ENCODE measurements around the gene GNG3.
"Not testable (repeated sequence)": the region's sequence is repeated elsewhere in the genome, so short reads cannot be mapped to it uniquely, and the experiment has no call there.

The GNG3 gene

DNA sequence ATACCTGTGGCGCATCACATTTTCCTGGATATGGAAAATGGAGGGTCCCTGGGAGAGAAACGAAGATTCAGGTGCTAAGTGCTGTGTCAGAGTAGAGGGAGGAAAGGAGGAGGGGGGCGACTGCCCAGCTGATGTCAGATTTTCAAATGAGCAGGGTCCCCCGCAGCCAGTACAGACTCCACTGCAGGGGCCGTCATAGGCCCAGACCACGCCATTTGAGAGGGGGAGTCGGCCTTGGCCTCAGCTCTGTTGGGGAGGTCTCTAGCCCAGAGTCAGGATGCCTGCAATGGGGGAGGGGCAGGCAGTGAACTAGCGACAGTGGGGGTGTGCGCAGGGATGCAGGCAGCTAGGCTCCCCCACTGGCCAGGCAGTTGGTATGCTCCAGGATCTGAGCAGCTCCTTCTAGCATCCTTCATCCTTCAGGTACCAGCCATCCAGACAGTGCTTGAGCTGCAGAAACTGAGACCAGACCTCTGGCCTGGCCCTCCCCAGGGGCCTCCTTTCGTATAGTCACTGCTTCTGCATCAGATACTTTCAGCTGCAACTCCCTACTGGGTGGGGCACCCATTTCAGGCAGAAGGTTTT is at the start of gene GNG3, which contains the start of gene BSCL2:
TSS of gene GNG3 (plus strand) at position 400 of the 585 bp plus-strand sequence. CDS start 620 bp downstream, outside the sequence.
TSS of gene BSCL2 (minus strand) at position 148 of the 585 bp plus-strand sequence. CDS start 229 bp downstream, outside the sequence.
- DNase-seq = no peak

DNA sequence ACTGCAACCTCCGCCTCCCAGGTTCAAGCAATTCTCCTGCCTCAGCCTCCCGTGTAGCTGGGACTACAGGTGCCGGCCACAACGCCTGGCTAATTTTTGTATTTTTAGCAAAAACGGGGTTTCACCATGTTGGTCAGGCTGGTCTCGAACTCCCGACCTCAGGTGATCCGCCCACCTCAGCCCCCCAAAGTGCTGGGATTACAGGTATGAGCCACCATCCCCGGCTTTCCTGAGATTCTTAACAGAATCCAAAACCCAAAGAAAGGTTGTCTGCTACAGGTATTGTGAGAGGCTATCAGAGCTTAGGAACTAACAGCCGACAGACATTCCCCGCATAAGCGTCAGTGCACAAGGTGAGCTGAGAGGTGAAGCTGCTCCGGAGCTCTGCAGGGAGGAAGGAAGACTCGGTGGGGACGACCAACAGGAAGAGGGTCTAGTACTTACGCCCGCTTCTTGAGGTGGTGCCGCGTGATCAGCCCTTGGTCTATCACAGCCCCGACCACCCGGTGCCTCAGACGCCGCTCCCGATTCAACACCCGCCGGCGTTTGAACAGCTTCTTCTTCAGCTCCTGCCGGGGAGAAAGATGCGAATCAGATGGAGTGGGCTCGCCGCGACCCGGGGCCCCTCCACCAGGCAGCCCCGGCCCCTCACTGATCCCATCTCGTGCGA is 42.9 kb upstream of the GNG3 start:
- DNase-seq = peak; percentile 87

- DNase-seq = peak; percentile 98
Observed at GRCh38 chr11:62665075-62665598, 42.3 kb upstream of the GNG3 start, which contains the start of the genes C11orf98 and CSKMT. Gene C11orf98 (minus strand): TSS chr11:62665210. CDS start chr11:62665169, 41 bp downstream. Gene CSKMT (plus strand): TSS chr11:62665312. CDS start chr11:62665880, 568 bp downstream.

DNA sequence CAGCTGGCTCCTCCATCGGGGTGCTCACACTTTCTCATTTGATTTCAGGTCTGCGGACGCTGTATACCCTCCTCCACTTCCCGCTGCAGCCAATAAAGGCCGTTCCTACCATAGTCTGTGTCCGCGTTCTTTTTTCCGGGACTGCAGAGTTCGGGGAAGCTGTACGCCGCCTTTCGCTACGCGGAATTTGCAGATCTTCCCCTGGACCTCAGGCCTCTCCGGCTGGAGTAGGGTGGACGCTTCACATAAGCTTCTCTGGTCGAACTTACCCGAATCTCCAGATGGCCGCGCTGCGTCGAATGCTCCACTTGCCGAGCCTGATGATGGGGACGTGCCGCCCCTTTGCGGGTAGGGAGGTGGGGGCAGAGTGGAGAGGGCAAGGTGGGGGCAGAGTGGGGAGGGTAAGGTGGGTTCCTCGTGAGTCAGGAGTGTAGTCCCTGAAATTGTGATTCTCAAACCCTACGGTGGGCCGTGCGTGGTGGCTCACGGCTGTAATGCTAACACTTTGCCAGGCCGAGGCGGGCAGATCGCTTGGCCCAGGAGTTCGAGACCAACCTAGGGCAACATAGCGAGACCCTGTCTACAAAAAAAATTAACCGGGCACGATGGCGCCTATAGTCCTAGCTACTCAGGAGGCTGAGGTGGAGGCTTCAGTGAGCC is 41.7 kb upstream of the GNG3 start:
- DNase-seq = peak; percentile 63

GRCh38 chr11:62666259-62666926 is 41.1 kb upstream of the GNG3 start:
- no peak for DNase-seq

- DNase-seq = no peak
Observed at GRCh38 chr11:62667460-62667859, 40.0 kb upstream of the GNG3 start.

DNA sequence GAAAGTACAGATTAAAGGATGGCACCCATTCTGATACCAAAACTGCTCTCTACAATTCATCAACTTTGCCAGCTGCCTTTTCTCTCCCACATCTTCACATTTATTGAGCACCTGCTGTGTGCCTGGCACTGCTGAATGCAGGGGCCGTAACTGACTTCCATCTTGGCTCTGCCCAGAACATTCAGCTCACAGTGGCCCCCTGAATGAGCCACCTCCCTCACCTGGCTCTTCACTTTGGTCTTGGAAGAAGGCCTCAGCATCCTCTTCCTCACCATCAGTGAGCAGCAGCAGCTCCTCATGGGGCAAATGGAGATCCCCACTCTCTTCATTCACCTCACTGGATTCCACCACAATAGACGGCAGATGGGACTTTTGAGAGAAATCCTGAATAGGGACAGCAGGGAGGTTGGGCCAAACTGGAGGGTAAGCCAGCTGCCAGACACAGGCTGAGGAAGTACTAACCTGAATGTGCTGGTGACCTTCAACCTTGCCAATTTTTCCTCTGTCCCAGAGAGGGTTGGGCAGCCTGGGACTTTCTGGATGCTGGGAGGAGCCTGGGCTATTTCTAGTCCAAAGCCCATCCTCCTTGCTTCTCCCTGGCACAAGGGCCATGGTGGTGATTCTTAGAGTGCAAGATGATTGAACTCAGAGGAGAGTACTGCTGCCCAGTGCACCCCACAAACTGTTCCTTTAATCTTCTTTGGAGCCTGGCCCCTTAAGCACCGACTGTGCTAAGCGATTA is 37.9 kb upstream of the GNG3 start:
- DNase-seq = no peak

GRCh38 chr11:62671236-62671607 is 36.3 kb upstream of the GNG3 start:
- DNase-seq = peak; percentile 80

DNA sequence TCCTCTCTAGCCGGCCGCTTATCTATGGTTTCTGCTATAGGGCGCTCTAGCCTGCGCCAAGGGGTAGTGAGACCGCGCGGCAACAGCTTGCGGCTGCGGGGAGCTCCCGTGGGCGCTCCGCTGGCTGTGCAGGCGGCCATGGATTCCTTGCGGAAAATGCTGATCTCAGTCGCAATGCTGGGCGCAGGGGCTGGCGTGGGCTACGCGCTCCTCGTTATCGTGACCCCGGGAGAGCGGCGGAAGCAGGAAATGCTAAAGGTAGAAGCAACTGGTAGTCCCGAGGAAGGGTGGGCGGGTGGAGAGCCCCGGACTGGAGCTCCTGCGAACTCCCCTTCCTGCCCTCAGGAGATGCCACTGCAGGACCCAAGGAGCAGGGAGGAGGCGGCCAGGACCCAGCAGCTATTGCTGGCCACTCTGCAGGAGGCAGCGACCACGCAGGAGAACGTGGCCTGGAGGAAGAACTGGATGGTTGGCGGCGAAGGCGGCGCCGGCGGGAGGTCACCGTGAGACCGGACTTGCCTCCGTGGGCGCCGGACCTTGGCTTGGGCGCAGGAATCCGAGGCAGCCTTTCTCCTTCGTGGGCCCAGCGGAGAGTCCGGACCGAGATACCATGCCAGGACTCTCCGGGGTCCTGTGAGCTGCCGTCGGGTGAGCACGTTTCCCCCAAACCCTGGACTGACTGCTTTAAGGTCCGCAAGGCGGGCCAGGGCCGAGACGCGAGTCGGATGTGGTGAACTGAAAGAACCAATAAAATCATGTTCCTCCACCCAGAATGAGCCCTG is 35.7 kb upstream of the GNG3 start, which contains the start of the genes LBHD1 and UQCC3:
TSS of gene LBHD1 (minus strand) at position 660 of the 782 bp plus-strand sequence. CDS start 2,236 bp downstream, outside the sequence.
TSS of gene UQCC3 (plus strand) at position 66 of the 782 bp plus-strand sequence. CDS start at position 139, 73 bp downstream.
- peak; percentile 89 for DNase-seq

GRCh38 chr11:62673196-62673525 is 34.3 kb upstream of the GNG3 start:
- no peak for DNase-seq

DNA sequence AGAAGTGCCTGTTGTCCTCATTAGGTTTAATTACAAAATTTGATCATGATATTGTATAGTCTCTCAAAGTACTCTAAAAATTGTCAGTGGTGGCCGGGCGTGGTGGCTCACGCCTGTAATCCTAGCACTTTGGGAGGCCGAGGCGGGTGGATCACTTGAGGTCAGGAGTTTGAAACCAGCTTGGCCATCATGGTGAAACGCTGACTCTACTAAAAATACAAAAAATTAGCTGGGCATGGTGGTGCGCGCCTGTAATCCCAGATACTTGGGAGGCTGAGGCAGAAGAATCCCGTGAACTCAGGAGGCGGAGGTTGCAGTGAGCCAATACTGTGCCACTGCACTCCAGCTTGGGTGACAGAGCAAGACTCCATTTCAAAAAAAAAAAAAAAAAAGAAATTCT is 32.1 kb upstream of the GNG3 start:
- DNase-seq = not testable (repeated sequence)

GRCh38 chr11:62676698-62677097 is 30.8 kb upstream of the GNG3 start:
- no peak for DNase-seq

- DNase-seq = no peak
Observed at GRCh38 chr11:62677156-62677555, 30.3 kb upstream of the GNG3 start.

GRCh38 chr11:62677714-62678113 is 29.8 kb upstream of the GNG3 start:
- no peak for DNase-seq

DNA sequence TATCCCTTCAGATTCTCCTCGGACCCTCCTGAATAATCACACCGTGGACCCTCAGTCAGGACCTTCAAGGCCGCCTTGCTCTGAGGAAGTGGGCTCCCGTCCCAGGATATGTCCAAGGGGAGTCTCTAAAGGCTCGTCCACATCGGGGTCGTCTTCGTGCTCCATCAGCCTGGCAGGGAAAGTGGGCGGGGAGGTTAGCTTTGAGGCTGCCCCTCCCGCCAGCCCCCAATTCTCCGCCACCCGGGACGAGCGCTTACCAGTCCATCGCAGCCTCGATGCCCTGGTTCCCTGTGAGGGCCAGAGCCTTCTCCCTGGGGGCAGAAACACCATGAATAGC is 29.1 kb upstream of the GNG3 start:
- no peak for DNase-seq

DNA sequence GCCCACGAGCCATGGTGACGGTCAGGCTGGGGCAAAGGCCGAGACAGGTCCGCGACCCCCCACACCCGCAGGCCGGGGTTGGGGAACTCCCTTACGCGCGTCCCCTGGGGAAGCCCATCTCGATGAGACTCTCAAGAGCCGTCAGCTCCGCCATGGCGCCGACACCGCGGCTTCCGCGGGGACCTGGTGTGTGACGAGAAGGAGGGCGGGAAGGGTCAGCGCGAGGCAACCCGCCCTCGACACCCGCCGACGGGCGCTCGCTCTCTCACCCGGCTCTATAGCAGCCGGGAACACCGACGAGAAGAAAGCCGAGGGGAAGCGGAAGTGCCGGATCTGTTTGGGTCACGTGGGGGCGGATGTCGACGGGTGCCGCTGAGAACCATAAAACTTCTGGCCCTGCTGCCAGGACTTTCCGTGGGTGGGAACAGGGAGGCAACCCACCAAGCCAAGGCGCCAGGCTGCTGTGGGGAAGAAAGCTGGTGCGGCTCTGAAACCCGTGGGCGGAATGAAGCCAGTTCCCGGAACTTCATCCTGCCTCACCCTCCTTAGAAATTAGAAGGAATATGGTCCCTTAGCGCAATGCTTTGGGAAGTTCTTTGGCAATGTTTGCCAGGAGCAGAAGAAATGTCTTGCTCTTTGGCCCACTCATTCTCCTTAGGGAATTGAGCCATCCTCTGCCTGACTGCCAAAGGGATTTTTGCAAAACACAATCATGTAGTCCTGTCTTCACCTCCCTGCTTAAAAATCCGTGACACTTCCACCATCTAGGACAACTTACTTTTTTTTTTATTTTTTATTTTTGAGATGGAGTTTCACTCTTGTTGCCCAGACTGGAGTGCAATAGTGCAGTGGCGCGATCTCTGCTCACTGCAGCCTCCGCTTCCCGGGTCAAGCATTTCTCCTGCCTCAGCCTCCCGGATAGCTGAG is 28.4 kb upstream of the GNG3 start, which contains the start of gene UBXN1:
TSS of gene UBXN1 (minus strand) at position 304 of the 927 bp plus-strand sequence. CDS start at position 154, 150 bp downstream.
- peak; percentile 90 for DNase-seq

- peak; percentile 40 for DNase-seq
Observed at GRCh38 chr11:62680825-62681240, 26.6 kb upstream of the GNG3 start.

GRCh38 chr11:62682518-62682917 is 25.0 kb upstream of the GNG3 start:
- DNase-seq = no peak

- DNase-seq = no peak
Observed at GRCh38 chr11:62687508-62688396, 19.7 kb upstream of the GNG3 start.

Measured in NCI-H1092 treated with DMSO at 0.1 percent for 48 hours (cell line).